Esophagus squamous epithelium (tissue), 4 donors: ENCODE data around the gene TMED3.

Source experiments
- POLR2A ChIP-seq, 4 donors: fragments of 450-650 bp; IDR thresholded peaks; one replicate each; pipeline ENCODE4 v1.6.1; 2017; ENCODE audit warnings: antibody characterized with exemption in 4 of 4, mild to moderate bottlenecking in 4 of 4, moderate library complexity in 3 of 4
- TF ChIP-seq, protein P1 (sequence below), 6 experiments: fragments of 450-650 bp in 4 of 6; fragments of 200-600 bp in 2 of 6; sonication (generic) in 2 of 6; IDR thresholded peaks; one replicate each; pipeline ENCODE4 v1.5.1; 2016 to 2019; ENCODE audit warnings: antibody characterized with exemption in 6 of 6, mild to moderate bottlenecking in 4 of 6, moderate library complexity in 4 of 6

DNA sequence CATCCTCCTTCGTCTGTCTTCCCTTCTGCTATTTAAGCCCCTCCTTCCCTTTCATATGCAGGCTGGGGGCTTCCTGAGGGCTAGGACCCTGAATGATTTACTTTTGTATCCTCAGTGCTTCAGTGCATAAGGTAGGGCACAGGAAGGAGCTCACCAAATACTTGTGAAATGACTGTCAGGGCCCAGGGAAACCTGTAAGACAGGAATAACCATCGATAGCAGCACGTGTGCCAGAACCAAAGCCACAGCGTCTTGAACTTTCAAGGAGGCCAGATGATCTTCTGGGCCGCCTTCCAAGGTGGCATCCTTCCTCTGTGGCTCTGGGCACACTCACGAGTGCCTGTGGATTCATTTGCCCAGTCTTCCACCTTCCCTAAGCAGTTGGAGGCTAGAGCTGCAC is 3.9 kb downstream of the TMED3 start:
- TF ChIP-seq, protein P1, sequence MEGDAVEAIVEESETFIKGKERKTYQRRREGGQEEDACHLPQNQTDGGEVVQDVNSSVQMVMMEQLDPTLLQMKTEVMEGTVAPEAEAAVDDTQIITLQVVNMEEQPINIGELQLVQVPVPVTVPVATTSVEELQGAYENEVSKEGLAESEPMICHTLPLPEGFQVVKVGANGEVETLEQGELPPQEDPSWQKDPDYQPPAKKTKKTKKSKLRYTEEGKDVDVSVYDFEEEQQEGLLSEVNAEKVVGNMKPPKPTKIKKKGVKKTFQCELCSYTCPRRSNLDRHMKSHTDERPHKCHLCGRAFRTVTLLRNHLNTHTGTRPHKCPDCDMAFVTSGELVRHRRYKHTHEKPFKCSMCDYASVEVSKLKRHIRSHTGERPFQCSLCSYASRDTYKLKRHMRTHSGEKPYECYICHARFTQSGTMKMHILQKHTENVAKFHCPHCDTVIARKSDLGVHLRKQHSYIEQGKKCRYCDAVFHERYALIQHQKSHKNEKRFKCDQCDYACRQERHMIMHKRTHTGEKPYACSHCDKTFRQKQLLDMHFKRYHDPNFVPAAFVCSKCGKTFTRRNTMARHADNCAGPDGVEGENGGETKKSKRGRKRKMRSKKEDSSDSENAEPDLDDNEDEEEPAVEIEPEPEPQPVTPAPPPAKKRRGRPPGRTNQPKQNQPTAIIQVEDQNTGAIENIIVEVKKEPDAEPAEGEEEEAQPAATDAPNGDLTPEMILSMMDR (IDR thresholded peaks at IDR 0.05) = no peak
- TF ChIP-seq POLR2A (IDR thresholded peaks at IDR 0.05) = no peak
